Natural killer cell (primary cell): ENCODE measurements around the gene MACROD2. TPM values are rescaled to one million over a fixed set of nuclear protein-coding genes. Genes with fewer than 3 reads are reported as not detected.
A peak's percentile ranks its signal among the peaks of the same experiment; 100 is the strongest.

Source experiments
- ATAC-seq, 3 donors: fragments of 150-1000 bp in 2 of 3; fragments of 200-7000 bp in 1 of 3; cut with Tn5 transposase; 1 replicate in 1 of 3; 2 replicates in 2 of 3; pipeline ENCODE4 v1.10.0; 2021; ENCODE audit warnings: mild to moderate bottlenecking in 2 of 3, moderate library complexity in 2 of 3
- DNase-seq, 2 donors: peaks; one replicate each; pipeline versions ENCODE4 v3.0.0 to v3.0.0-alpha.2; 2013 to 2021; ENCODE audit warnings: mixed read lengths in 1 of 2
- H3K27ac ChIP-seq: one replicate; pipeline ENCODE4 v1.5.1; 2013; ENCODE audit warnings: mild to moderate bottlenecking, low read length
- H3K27me3 ChIP-seq: one replicate; pipeline ENCODE4 v1.6.1; 2013; ENCODE audit warnings: low read length; ENCODE audit not compliant: control insufficient read depth, insufficient read depth
- H3K36me3 ChIP-seq: one replicate; pipeline ENCODE4 v1.6.1; 2013; ENCODE audit warnings: low read length; ENCODE audit not compliant: control insufficient read depth, insufficient read depth
- H3K4me1 ChIP-seq: one replicate; pipeline ENCODE4 v1.6.1; 2013; ENCODE audit warnings: low read length; ENCODE audit not compliant: control insufficient read depth, insufficient read depth
- H3K4me3 ChIP-seq: one replicate; pipeline ENCODE4 v1.5.1; 2013; ENCODE audit warnings: low read length
- H3K9me3 ChIP-seq: one replicate; pipeline ENCODE4 v1.6.1; 2013; ENCODE audit warnings: low read length; ENCODE audit not compliant: control insufficient read depth, insufficient read depth
- H3K27ac Mint-ChIP-seq, 2 donors: one replicate each; pipeline ENCODE4 v1.8.0; 2022; ENCODE audit warnings: mild to moderate bottlenecking in 2 of 2, mixed read lengths in 2 of 2, moderate library complexity in 1 of 2
- H3K27me3 Mint-ChIP-seq, 2 donors: one replicate each; pipeline ENCODE4 v1.8.0; 2022; ENCODE audit warnings: low read depth in 2 of 2, mixed read lengths in 2 of 2
- H3K36me3 Mint-ChIP-seq: one replicate; pipeline ENCODE4 v1.8.0; 2022; ENCODE audit warnings: mixed read lengths
- H3K4me1 Mint-ChIP-seq, 2 donors: one replicate each; pipeline ENCODE4 v1.8.0; 2022; ENCODE audit warnings: mixed read lengths in 2 of 2
- H3K4me3 Mint-ChIP-seq: one replicate; pipeline ENCODE4 v1.8.0; 2022; ENCODE audit warnings: mild to moderate bottlenecking, moderate library complexity, mixed read lengths
- H3K9me3 Mint-ChIP-seq, 2 donors: one replicate each; pipeline ENCODE4 v1.8.0; 2022; ENCODE audit warnings: mixed read lengths in 2 of 2
- CTCF ChIP-seq: fragments of 200-600 bp; IDR thresholded peaks from one replicate; pipeline ENCODE4 v1.8.0; 2022; ENCODE audit warnings: antibody characterized with exemption
- WGBS: methylation state at CpG from one replicate; pipeline ENCODE4 v1.1.7; 2013; ENCODE audit warnings: missing lambda C conversion rate; ENCODE audit not compliant: insufficient coverage; 5-methylcytosine and 5-hydroxymethylcytosine counted together
- intact Hi-C: fragments of 100-400 bp; cut with micrococcal nuclease; formaldehyde crosslinking; loops from one replicate; pipeline ENCODE4 v1.14.2; 2022
- total RNA-seq, 4 donors: library from RNA; stranded (reverse); fragments of 120-200 nt in 1 of 4; gene quantifications; one replicate each; pipeline versions ENCODE4 v1.2.3 to v1.2.4, GENCODE V29; 2013 to 2022

MACROD2 gene
- total RNA-seq, 3 donors from 2014 or later (not counting 1 experiment from before 2014, with no cell fraction given), result 0.19 to 0.88 TPM; not detected in 1

GRCh38 chr20:16036331-16036730, 2041.0 kb downstream of the MACROD2 start:
- Mint-ChIP-seq H3K27ac (no peak overlapping the region), H3K9me3 (no peaks in the 10 kb centered on the region), H3K27me3 (peaks cover 0 to 3% of the 10 kb centered on the region in 2 donors), H3K36me3 (no peaks in the 10 kb centered on the region), H3K4me1 (no peaks in the 10 kb centered on the region), H3K4me3 (no peak overlapping the region)
- no peaks in the 10 kb centered on the region for H3K36me3 ChIP-seq
- no peak for TF ChIP-seq CTCF
- no peaks in the 10 kb centered on the region for H3K9me3 ChIP-seq
- ATAC-seq (no peak), DNase-seq (no peak)
- no peak overlapping the region for H3K4me3 ChIP-seq
- no peaks in the 10 kb centered on the region for H3K27me3 ChIP-seq
- H3K4me1 ChIP-seq, result no peaks in the 10 kb centered on the region
- WGBS, result 78% methylated on average over 1 of the region's 1 CpG
- intact Hi-C loops, result no loop called here
- no peak overlapping the region for H3K27ac ChIP-seq

DNA sequence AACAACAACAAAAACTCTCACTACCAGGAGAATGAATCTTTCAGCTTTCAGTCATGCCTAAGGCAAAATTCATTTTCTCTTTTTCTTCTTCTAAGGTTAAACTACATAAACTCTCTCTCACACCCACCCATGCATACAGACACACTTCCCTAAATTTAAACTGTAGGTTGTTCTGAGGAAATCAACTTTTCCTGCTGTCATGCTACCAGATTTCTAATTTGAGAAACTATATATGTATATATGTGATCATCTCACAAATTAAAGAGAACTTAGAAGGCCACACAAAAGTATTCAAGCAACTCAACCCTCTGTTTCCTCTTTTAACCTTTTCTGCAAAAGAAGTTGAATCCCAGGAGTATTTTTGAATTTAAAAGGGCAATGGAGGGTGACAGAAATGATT, 2045.4 kb downstream of the MACROD2 start:
- intact Hi-C loops, result no loop called here
- DNase-seq (no peak), ATAC-seq (no peak)
- H3K9me3 ChIP-seq, result no peaks in the 10 kb centered on the region
- Mint-ChIP-seq H3K27me3 (peaks cover 0 to 3% of the 10 kb centered on the region in 2 donors), H3K9me3 (no peaks in the 10 kb centered on the region), H3K27ac (no peak overlapping the region), H3K4me3 (no peak overlapping the region), H3K36me3 (no peaks in the 10 kb centered on the region), H3K4me1 (no peaks in the 10 kb centered on the region)
- H3K4me3 ChIP-seq, result no peak overlapping the region
- peak overlapping the region; percentile 35 for H3K27ac ChIP-seq
- H3K27me3 ChIP-seq, result no peaks in the 10 kb centered on the region
- H3K4me1 ChIP-seq, result no peaks in the 10 kb centered on the region
- no peaks in the 10 kb centered on the region for H3K36me3 ChIP-seq
- TF ChIP-seq CTCF, result no peak

DNA sequence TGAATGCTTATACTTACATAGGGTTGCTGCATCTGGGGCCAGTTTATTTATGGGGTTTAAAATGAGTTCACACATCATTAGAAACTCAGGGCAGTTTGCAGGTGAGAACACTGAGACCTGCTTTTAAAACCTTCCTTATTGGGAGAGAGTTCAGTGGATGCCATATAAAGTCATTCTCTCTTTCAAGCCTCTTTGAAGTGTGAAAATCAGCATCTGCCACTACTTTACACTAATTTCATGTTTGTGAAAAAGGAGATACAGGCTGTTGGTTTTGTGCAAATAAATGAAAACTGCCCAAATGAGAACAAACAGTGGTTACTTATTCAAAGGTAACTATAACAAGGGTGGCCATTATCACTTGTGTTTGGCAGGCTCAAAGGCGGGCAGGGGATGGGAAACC, 2047.4 kb downstream of the MACROD2 start:
- intact Hi-C loops, result no loop called here
- ATAC-seq (no peak), DNase-seq (no peak)
- no peaks in the 10 kb centered on the region for H3K4me1 Mint-ChIP-seq
- Histone ChIP-seq H3K9me3 (no peaks in the 10 kb centered on the region), H3K4me1 (no peaks in the 10 kb centered on the region), H3K27me3 (no peaks in the 10 kb centered on the region), H3K4me3 (no peak overlapping the region), H3K36me3 (no peaks in the 10 kb centered on the region), H3K27ac (no peak overlapping the region)
- H3K27ac Mint-ChIP-seq, result no peak overlapping the region
- no peak for TF ChIP-seq CTCF
- H3K9me3 Mint-ChIP-seq, result no peaks in the 10 kb centered on the region
- 60% methylated on average over 1 of the region's 1 CpG for WGBS
- H3K27me3 Mint-ChIP-seq, result peaks cover 0 to 3% of the 10 kb centered on the region in 2 donors
- no peak overlapping the region for H3K4me3 Mint-ChIP-seq
- no peaks in the 10 kb centered on the region for H3K36me3 Mint-ChIP-seq

DNA sequence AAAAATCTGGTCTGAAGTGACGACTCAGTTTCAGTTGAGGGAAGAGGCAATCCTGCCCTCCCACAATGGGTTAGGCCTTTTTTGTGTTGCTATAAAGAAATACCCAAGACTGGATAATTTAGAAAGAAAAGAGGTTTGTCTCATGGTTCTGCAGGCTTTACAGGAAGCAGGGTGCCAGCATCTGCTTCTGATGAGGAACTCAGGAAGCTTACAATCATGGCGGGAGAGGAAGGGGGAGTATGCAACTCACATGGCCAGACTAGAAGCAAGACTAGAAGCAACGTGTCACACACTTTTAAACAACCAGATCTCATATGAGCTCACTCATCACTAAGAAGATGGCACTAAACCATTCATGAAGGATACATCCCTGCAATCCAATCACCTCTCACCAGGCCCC, 2048.6 kb downstream of the MACROD2 start:
- Histone ChIP-seq H3K4me1 (no peaks in the 10 kb centered on the region), H3K4me3 (no peak overlapping the region), H3K9me3 (no peaks in the 10 kb centered on the region), H3K27ac (no peak overlapping the region), H3K36me3 (no peaks in the 10 kb centered on the region), H3K27me3 (no peaks in the 10 kb centered on the region)
- ATAC-seq (no peak), DNase-seq (no peak)
- peaks cover 0 to 3% of the 10 kb centered on the region in 2 donors for H3K27me3 Mint-ChIP-seq
- H3K9me3 Mint-ChIP-seq, result no peaks in the 10 kb centered on the region
- H3K27ac Mint-ChIP-seq, result no peak overlapping the region
- 67% methylated on average over 2 of the region's 3 CpGs for WGBS
- H3K4me1 Mint-ChIP-seq, result no peaks in the 10 kb centered on the region
- TF ChIP-seq CTCF, result no peak
- no peaks in the 10 kb centered on the region for H3K36me3 Mint-ChIP-seq
- H3K4me3 Mint-ChIP-seq, result no peak overlapping the region
- intact Hi-C loops, result no loop called here
